ENCODE measurements around the gene IMPG2.

Gene IMPG2

GRCh38 chr3:101303089-101303731, 17.2 kb downstream of the IMPG2 start:
- no peak overlapping the region for H3K4me3 ChIP-seq (replicated peaks in 1 of 2; ENCODE audit: low read depth in 2 of 2, low read length in 2 of 2)
- TF ChIP-seq CTCF (IDR thresholded peaks at IDR 0.05; ENCODE audit: low read depth, low read length) = no peak
- peak in 1 of 2 donors; percentile 76 for DNase-seq (ENCODE audit: low read depth in 2 of 2)

DNA sequence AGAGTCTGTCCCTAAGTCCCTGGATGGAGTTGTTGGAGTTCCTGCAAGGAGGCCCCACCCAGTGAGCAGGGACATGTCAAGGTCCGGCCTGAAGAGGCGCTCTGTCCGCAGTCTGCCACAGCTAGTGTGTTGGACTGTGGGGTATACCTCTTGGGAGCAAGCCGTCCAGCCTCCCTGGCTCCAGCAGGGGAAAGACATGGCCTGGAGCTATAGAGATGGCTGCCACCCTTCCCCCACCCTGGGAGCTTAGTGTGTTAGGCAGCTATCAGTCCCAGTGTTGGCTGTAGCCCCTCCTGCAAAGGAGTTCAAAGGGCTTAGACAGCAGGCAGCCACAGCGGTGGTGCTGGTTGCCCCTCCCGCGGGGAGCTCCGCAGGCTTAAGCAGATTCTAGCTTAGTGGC, 20.3 kb downstream of the IMPG2 start:
- no peak for DNase-seq (ENCODE audit: low read depth in 2 of 2)
- no peak overlapping the region for H3K4me3 ChIP-seq (replicated peaks in 1 of 2; ENCODE audit: low read depth in 2 of 2, low read length in 2 of 2)
- no peak for TF ChIP-seq CTCF (IDR thresholded peaks at IDR 0.05; ENCODE audit: low read depth, low read length)

GRCh38 chr3:101292027-101292426, 28.3 kb downstream of the IMPG2 start:
- DNase-seq (ENCODE audit: low read depth in 2 of 2) = peak; percentile 33
- TF ChIP-seq CTCF (IDR thresholded peaks at IDR 0.05; ENCODE audit: low read depth, low read length) = no peak
- no peak overlapping the region for H3K4me3 ChIP-seq (replicated peaks in 1 of 2; ENCODE audit: low read depth in 2 of 2, low read length in 2 of 2)

- no peak overlapping the region for H3K4me3 ChIP-seq (replicated peaks in 1 of 2; ENCODE audit: low read depth in 2 of 2, low read length in 2 of 2)
- DNase-seq (ENCODE audit: low read depth in 2 of 2) = no peak
- TF ChIP-seq CTCF (IDR thresholded peaks at IDR 0.05; ENCODE audit: low read depth, low read length) = no peak
These were observed 32.1 kb downstream of the IMPG2 start for GRCh38 chr3:101288294-101288693.

DNA sequence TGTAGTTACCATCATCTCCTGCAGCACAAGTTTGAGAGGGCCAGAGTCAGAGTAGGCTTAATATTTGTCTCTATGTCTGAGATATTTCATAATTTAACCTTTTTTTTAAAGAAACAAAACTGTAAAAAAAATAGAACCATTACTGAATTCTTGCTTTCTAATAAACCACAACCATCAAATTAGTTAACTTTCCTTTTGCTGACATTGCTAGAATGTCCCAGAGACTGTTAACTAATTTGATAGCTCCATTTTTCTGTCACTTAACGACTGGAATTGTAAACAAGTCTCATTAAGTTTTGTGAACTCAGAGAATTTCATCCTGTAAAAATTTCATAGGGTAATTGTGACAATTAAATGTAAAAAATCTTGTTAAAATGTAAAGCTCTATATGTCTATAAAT, 35.6 kb downstream of the IMPG2 start:
- H3K4me3 ChIP-seq (replicated peaks in 1 of 2; ENCODE audit: low read depth in 2 of 2, low read length in 2 of 2) = no peak overlapping the region
- no peak for TF ChIP-seq CTCF (IDR thresholded peaks at IDR 0.05; ENCODE audit: low read depth, low read length)
- no peak for DNase-seq (ENCODE audit: low read depth in 2 of 2)

DNA sequence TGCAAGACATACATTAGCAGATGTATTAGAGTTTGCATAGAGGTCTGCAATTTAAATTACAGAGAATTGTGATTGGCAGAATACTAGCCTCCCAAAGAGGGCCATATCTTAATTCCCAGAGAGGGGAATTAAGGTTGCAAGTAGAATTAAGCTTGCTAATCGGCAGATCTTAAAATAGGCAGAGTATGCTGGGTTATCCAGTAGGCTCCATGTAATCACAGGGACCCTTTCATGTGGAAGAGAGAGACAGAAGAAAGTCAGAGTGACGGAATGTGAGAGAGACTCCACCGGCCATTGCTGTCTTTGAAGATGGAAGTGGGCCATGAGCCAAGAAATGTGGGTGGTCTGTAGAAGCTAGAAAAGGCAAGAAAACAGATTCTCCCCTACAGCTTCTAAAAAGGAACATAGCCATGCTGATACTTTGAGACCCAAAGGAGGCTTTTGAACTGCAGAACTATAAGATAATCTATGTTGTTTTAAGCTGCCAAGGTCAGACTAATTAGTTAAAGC, 38.8 kb downstream of the IMPG2 start:
- DNase-seq (ENCODE audit: low read depth in 2 of 2) = no peak
- H3K4me3 ChIP-seq (replicated peaks in 1 of 2; ENCODE audit: low read depth in 2 of 2, low read length in 2 of 2) = no peak overlapping the region
- TF ChIP-seq CTCF (IDR thresholded peaks at IDR 0.05; ENCODE audit: low read depth, low read length) = no peak
